Esophagus muscularis mucosa (tissue), 4 donors: Measurements from ENCODE around the gene TXNDC16.

Experiments
- CTCF ChIP-seq, 3 experiments: fragments of 200-600 bp in 2 of 3; fragments of 450-650 bp in 1 of 3; sonication (generic) in 2 of 3; IDR thresholded peaks; one replicate each; pipeline ENCODE4 v1.5.1; 2017 to 2019; ENCODE audit warnings: antibody characterized with exemption in 3 of 3, mild to moderate bottlenecking in 2 of 3, moderate library complexity in 1 of 3
- EP300 ChIP-seq: sonication (generic); formaldehyde crosslinking; IDR thresholded peaks from one replicate; pipeline ENCODE4 v1.6.1; 2017; ENCODE audit warnings: antibody characterized with exemption
- POLR2A ChIP-seq: fragments of 450-650 bp; IDR thresholded peaks from one replicate; pipeline ENCODE4 v1.6.1; 2017; ENCODE audit warnings: antibody characterized with exemption, moderate library complexity, mild to moderate bottlenecking, low read depth
- POLR2AphosphoS5 ChIP-seq, 2 donors: sonication (generic); formaldehyde crosslinking; IDR thresholded peaks; one replicate each; pipeline ENCODE4 v1.6.1; 2017; ENCODE audit warnings: antibody characterized with exemption in 2 of 2

GRCh38 chr14:52472728-52473127 lies 79.6 kb downstream of the TXNDC16 start:
- TF ChIP-seq POLR2A (no peak), CTCF (IDR thresholded peaks at IDR 0.05) (no peak), EP300 (no peak), POLR2AphosphoS5 (IDR thresholded peaks at IDR 0.05) (no peak)
